GM11168 (cell line): ENCODE results near the gene GPC2.

Experiments used
- in situ Hi-C: fragments of 300-500 bp; cut with MboI; formaldehyde crosslinking; loops from one replicate; pipeline ENCODE4 v1.12.0; 2022; ENCODE audit warnings: low sequenced_read_pairs; ENCODE audit not compliant: unreplicated experiment

Gene GPC2

DNA sequence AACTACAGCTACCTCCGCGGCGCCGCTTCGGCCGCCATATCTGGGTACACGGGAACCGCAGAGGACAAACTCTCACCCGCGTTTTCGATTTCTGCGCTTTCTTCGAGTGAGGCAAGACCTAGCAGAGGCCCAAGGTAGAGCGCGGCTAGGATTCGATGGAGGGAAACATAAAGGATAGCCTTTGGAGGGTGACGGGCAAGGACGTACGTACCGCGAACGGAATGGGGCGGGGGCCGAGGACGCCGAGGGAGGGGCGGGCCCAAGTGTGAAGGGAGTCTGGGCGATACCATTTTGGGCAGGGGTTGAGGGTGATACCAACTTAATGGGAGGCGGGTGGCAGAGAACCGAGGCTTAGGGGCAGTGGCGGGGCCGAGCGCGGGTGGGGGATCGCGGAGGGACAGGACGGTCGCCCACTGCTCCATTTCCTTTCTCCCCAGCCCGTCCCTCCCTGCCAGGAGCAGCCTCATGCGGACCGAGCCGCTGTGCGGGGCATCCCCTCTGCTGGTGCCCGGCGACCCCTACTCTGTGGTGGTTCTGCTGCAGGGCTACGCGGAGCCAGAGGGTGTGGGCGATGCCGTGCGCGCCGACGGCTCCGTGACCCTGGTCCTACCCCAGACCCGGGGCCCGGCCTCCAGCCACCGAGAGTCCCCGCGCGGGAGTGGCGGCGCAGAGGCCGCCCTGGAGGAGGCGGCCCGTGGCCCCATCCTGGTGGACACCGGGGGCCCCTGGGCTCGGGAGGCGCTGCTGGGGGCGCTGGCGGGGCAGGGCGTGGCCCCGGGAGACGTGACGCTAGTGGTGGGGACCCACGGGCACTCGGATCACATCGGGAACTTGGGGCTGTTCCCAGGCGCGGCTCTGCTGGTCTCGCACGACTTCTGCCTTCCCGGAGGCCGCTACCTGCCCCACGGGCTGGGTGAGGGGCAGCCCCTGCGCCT lies 50.0 kb downstream of the GPC2 start, which contains the start of gene MBLAC1:
Gene MBLAC1, plus strand, starts transcription at position 37 of the 935 bp plus-strand sequence. Its CDS starts 429 bp downstream, at position 466.
- in situ Hi-C loops, result no loop called here

- in situ Hi-C loops, result no loop called here
Measured at GRCh38 chr7:100126239-100126930, 50.8 kb downstream of the GPC2 start.

DNA sequence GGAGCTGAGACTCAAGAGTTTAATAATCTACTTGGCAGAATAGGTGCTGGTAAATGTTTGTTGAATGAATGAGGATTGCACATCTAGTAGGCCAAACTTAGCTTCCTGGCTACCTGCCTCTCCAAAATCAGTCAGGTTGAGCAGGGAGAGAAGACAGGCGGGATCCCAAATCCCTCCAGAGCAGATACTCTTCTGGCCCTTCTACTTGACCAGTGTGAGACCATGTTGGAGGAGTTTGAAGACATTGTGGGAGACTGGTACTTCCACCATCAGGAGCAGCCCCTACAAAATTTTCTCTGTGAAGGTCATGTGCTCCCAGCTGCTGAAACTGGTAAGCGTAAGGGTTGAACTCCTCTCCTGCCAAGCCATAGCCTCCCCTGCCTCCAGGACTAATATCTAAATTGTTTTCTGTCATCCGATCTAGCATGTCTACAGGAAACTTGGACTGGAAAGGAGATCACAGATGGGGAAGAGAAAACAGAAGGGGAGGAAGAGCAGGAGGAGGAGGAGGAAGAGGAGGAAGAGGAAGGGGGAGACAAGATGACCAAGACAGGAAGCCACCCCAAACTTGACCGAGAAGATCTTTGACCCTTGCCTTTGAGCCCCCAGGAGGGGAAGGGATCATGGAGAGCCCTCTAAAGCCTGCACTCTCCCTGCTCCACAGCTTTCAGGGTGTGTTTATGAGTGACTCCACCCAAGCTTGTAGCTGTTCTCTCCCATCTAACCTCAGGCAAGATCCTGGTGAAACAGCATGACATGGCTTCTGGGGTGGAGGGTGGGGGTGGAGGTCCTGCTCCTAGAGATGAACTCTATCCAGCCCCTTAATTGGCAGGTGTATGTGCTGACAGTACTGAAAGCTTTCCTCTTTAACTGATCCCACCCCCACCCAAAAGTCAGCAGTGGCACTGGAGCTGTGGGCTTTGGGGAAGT lies 52.6 kb downstream of the GPC2 start:
- in situ Hi-C loops, result no loop called here

DNA sequence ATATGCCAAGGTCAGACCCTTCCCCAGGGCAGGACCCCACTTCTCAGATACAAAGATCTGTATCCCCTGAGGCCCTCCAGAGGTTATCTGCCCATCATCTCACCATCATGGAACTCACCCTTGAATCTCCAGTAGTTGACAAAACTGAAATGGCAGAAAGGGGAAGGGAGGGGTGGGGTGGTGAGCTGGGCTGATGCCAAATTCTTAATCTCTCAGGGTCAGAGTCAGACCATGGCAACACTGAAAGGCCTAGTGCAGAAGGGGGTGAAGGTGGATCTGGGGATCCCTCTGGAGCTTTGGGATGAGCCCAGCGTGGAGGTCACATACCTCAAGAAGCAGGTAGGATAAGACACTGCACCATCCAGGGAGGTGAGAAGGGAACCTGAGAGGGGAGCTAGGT lies 54.6 kb downstream of the GPC2 start:
- in situ Hi-C loops, result no loop called here

GRCh38 chr7:100122067-100122466 lies 55.1 kb downstream of the GPC2 start:
- in situ Hi-C loops, result no loop called here

- in situ Hi-C loops, result no loop called here
Measured at GRCh38 chr7:100120733-100121036, 56.5 kb downstream of the GPC2 start.

- in situ Hi-C loops, result no loop called here
Measured at GRCh38 chr7:100119970-100120732, 57.0 kb downstream of the GPC2 start.
